22Rv1 (cell line): Measurements from ENCODE around the gene RNF130.

Source experiments
- ZFX ChIP-seq: fragments of 450-650 bp; IDR thresholded peaks from 2 replicates; pipeline ENCODE4 v1.6.1; 2017; ENCODE audit warnings: antibody characterized with exemption, borderline replicate concordance
- TF ChIP-seq, protein P1 (sequence below): fragments of 450-650 bp; IDR thresholded peaks from 2 replicates; pipeline ENCODE4 v1.5.1; 2017; ENCODE audit warnings: mild to moderate bottlenecking

DNA sequence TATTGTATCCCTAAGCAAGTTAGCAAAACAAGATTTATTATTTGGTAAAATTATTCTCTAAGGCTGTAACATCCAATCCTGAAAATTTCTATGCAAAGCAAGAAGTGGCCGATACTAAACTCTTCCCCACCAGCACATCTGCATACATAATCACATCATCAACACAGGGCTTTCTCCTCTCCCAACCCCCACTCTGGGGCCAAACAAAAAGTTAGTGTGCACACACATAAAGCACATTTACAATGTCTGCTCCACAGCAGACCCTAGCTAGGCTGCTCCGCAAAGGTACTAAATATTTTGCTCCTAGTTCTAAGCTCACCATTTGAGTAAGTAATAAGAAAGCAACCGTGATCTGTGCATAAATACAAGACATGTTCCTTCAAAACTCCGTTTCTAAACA, 3.6 kb downstream of the RNF130 start:
- TF ChIP-seq, protein P1, sequence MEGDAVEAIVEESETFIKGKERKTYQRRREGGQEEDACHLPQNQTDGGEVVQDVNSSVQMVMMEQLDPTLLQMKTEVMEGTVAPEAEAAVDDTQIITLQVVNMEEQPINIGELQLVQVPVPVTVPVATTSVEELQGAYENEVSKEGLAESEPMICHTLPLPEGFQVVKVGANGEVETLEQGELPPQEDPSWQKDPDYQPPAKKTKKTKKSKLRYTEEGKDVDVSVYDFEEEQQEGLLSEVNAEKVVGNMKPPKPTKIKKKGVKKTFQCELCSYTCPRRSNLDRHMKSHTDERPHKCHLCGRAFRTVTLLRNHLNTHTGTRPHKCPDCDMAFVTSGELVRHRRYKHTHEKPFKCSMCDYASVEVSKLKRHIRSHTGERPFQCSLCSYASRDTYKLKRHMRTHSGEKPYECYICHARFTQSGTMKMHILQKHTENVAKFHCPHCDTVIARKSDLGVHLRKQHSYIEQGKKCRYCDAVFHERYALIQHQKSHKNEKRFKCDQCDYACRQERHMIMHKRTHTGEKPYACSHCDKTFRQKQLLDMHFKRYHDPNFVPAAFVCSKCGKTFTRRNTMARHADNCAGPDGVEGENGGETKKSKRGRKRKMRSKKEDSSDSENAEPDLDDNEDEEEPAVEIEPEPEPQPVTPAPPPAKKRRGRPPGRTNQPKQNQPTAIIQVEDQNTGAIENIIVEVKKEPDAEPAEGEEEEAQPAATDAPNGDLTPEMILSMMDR = no peak
- no peak for TF ChIP-seq ZFX
